A549 (cell line): Measurements from ENCODE around the gene SARM1. TPM values are rescaled to one million over a fixed set of nuclear protein-coding genes. Genes with fewer than 3 reads are reported as not detected.

Source experiments
- ATAC-seq, 2 experiments: fragments of 200-7000 bp in 1 of 2; fragments of >200 bp in 1 of 2; cut with Nextera tagmentation in 1 of 2; cut with Tn5 transposase in 1 of 2; 3 replicates each; pipeline versions ENCODE4 v1.8.0 to v1.9.1; 2018 to 2020; ENCODE audit warnings: mild to moderate bottlenecking in 1 of 2, moderate library complexity in 1 of 2
- CTCF ChIA-PET: fragments of 300-600 bp; sonication (Branson Sonifier 250); formaldehyde crosslinking; extraction: SDS; loops from one replicate; lab custom pipeline; 2021; ENCODE audit warnings: antibody characterized with exemption, inconsistent platforms; lab: Yijun Ruan, JAX
- POLR2A ChIA-PET: fragments of 350-600 bp; formaldehyde crosslinking; extraction: SDS; loops from one replicate; lab custom pipeline; 2021; ENCODE audit warnings: antibody characterized with exemption, inconsistent platforms; lab: Yijun Ruan, JAX
- DNase-seq, 2 experiments: peaks; one replicate each; pipeline versions ENCODE4 v3.0.0 to v3.0.0-alpha.2; 2011 to 2016; ENCODE audit warnings: low read depth in 1 of 2, low spot score in 1 of 2
- FAIRE-seq: peaks from 2 replicates; lab custom pipeline; 2011; peaks lifted over from hg19 to GRCh38; lab: Jason Lieb, UNC
- H3K27ac ChIP-seq, 2 experiments: fragments of >200 bp; sonication (Bioruptor Twin); formaldehyde crosslinking; 3 replicates each; pipeline ENCODE4 v1.5.1; 2016 to 2017
- H3K4me1 ChIP-seq: fragments of >200 bp; sonication (Bioruptor Twin); formaldehyde crosslinking; 3 replicates; pipeline ENCODE4 v1.6.1; 2016
- H3K4me2 ChIP-seq: fragments of >200 bp; sonication (Bioruptor Twin); formaldehyde crosslinking; 3 replicates; pipeline ENCODE4 v1.6.1; 2016
- H3K4me3 ChIP-seq: fragments of >200 bp; sonication (Bioruptor Twin); formaldehyde crosslinking; 3 replicates; pipeline ENCODE4 v1.5.1; 2016
- H3K9me3 ChIP-seq: fragments of >200 bp; sonication (Bioruptor Twin); formaldehyde crosslinking; 3 replicates; pipeline ENCODE4 v1.6.1; 2016
- BHLHE40 ChIP-seq: IDR thresholded peaks from 2 replicates; pipeline ENCODE4 v1.6.1; 2012; ENCODE audit warnings: low read depth, low read length, inconsistent platforms
- CHD2 ChIP-seq: fragments of 150-350 bp; IDR thresholded peaks from 2 replicates; pipeline ENCODE4 v1.6.1; 2014; ENCODE audit warnings: low read length; ENCODE audit not compliant: partially characterized antibody
- CHD4 ChIP-seq: fragments of 200-600 bp; sonication (generic); IDR thresholded peaks from 2 replicates; pipeline ENCODE4 v1.6.1; 2016; ENCODE audit warnings: antibody characterized with exemption, mild to moderate bottlenecking, borderline replicate concordance
- EHF ChIP-seq: fragments of 250-450 bp; sonication (Bioruptor Pico); IDR thresholded peaks from 2 replicates; pipeline ENCODE4 v1.5.0; 2020; ENCODE audit warnings: mild to moderate bottlenecking
- ESRRA ChIP-seq: fragments of 150-350 bp; IDR thresholded peaks from 2 replicates; pipeline ENCODE4 v1.6.1; 2014; ENCODE audit warnings: mild to moderate bottlenecking, low read length, borderline replicate concordance
- FOXS1 ChIP-seq: fragments of 250-450 bp; sonication (Bioruptor Pico); IDR thresholded peaks from 2 replicates; pipeline ENCODE4 v1.5.0; 2020; ENCODE audit warnings: mild to moderate bottlenecking, moderate library complexity
- HOXA7 ChIP-seq: fragments of 250-450 bp; sonication (Bioruptor Pico); IDR thresholded peaks from 2 replicates; pipeline ENCODE4 v1.5.0; 2020; ENCODE audit warnings: mild to moderate bottlenecking, moderate library complexity
- HOXB13 ChIP-seq: fragments of 250-450 bp; sonication (Bioruptor Pico); IDR thresholded peaks from 2 replicates; pipeline ENCODE4 v1.5.0; 2020; ENCODE audit warnings: low read depth, mild to moderate bottlenecking, moderate library complexity
- JUN ChIP-seq, 2 experiments: fragments of >200 bp; sonication (Bioruptor Twin); formaldehyde crosslinking; IDR thresholded peaks; 2 replicates in 1 of 2; 3 replicates in 1 of 2; pipeline ENCODE4 v1.6.1; 2016 to 2017
- JUNB ChIP-seq: fragments of >200 bp; sonication (Bioruptor Twin); formaldehyde crosslinking; IDR thresholded peaks from 2 replicates; pipeline ENCODE4 v1.6.1; 2016
- KDM5A ChIP-seq: fragments of 200-600 bp; sonication (generic); IDR thresholded peaks from 2 replicates; pipeline ENCODE4 v1.6.1; 2016; ENCODE audit warnings: antibody characterized with exemption, mild to moderate bottlenecking
- NFE2L2 ChIP-seq: fragments of 150-350 bp; conservative IDR thresholded peaks from 2 replicates; pipeline ENCODE4 v1.6.1; 2014; ENCODE audit warnings: low read length
- NR3C1 ChIP-seq: fragments of >200 bp; sonication (Bioruptor Twin); formaldehyde crosslinking; IDR thresholded peaks from 3 replicates; pipeline ENCODE4 v1.6.1; 2017
- RAD21 ChIP-seq, 2 experiments: fragments of >200 bp in 1 of 2; sonication (Bioruptor Twin) in 1 of 2; formaldehyde crosslinking in 1 of 2; IDR thresholded peaks in 1 of 2; conservative IDR thresholded peaks in 1 of 2; 2 replicates in 1 of 2; 3 replicates in 1 of 2; pipeline ENCODE4 v1.6.1; 2012 to 2018; ENCODE audit warnings: inconsistent platforms in 1 of 2
- SMC3 ChIP-seq: fragments of >200 bp; sonication (Bioruptor Twin); formaldehyde crosslinking; IDR thresholded peaks from 3 replicates; pipeline ENCODE4 v1.6.1; 2018; ENCODE audit warnings: inconsistent platforms
- TFCP2L1 ChIP-seq: fragments of 250-450 bp; sonication (Bioruptor Pico); IDR thresholded peaks from 2 replicates; pipeline ENCODE4 v1.5.0; 2021; ENCODE audit warnings: mild to moderate bottlenecking
- ZC3H11A ChIP-seq: fragments of 450-650 bp; IDR thresholded peaks from 2 replicates; pipeline ENCODE4 v1.6.1; 2014; ENCODE audit warnings: antibody characterized with exemption, mild to moderate bottlenecking
- ZFP36 ChIP-seq: fragments of 450-650 bp; IDR thresholded peaks from 2 replicates; pipeline ENCODE4 v1.6.1; 2014; ENCODE audit warnings: borderline replicate concordance; ENCODE audit not compliant: partially characterized antibody
- ZNF302 ChIP-seq: fragments of 250-450 bp; sonication (Bioruptor Pico); IDR thresholded peaks from 2 replicates; pipeline ENCODE4 v1.9.0; 2021; ENCODE audit warnings: inconsistent platforms, mild to moderate bottlenecking, moderate library complexity
- ZSCAN20 ChIP-seq: fragments of 250-450 bp; sonication (Bioruptor Pico); IDR thresholded peaks from 2 replicates; pipeline ENCODE4 v1.8.0; 2022; ENCODE audit warnings: mild to moderate bottlenecking, moderate library complexity
- WGBS: methylation state at CpG from one replicate; pipeline ENCODE4 v1.1.6; 2017; ENCODE audit errors: missing lambda C conversion rate; 5-methylcytosine and 5-hydroxymethylcytosine counted together
- polyA plus RNA-seq, 4 experiments: library from polyadenylated mRNA; depleted of rRNA in 3 of 4; stranded (reverse); fragments of >200 nt; fragmentation: RNase III in 1 of 4; extraction: RNeasy Plus Mini Kit Qiagen cat#74134 plus additional on column Dnase treatment in 1 of 4; gene quantifications; 2 replicates in 3 of 4; 3 replicates in 1 of 4; pipeline ENCODE4 v1.2.3, GENCODE V29; 2011 to 2017
- TF ChIP-seq, protein P1 (sequence below): fragments of 200-600 bp; sonication (generic); IDR thresholded peaks from 2 replicates; pipeline ENCODE4 v1.6.1; 2016; ENCODE audit warnings: antibody characterized with exemption, mild to moderate bottlenecking, moderate library complexity
- TF ChIP-seq, protein P2 (sequence below): fragments of >200 bp; sonication (Bioruptor Twin); formaldehyde crosslinking; IDR thresholded peaks from 2 replicates; pipeline ENCODE4 v1.6.1; 2016
- TF ChIP-seq, protein P3 (sequence below): IDR thresholded peaks from 2 replicates; pipeline ENCODE4 v1.6.1; 2012; ENCODE audit warnings: low read depth, borderline replicate concordance
- TF ChIP-seq, protein P4 (sequence below): fragments of 250-450 bp; sonication (Bioruptor Pico); IDR thresholded peaks from 2 replicates; pipeline ENCODE4 v1.5.0; 2020; ENCODE audit warnings: low read depth, mild to moderate bottlenecking, moderate library complexity
- TF ChIP-seq, protein P5 (sequence below): fragments of 450-650 bp; IDR thresholded peaks from 2 replicates; pipeline ENCODE4 v1.6.1; 2014; ENCODE audit warnings: antibody characterized with exemption
- TF ChIP-seq, protein P6 (sequence below): fragments of >200 bp; sonication (Bioruptor Twin); formaldehyde crosslinking; IDR thresholded peaks from 3 replicates; pipeline ENCODE4 v1.6.1; 2016

Gene SARM1
- polyA plus RNA-seq, 2 of the 4 experiments (the other 2 are of a cell fraction), result 4.0 to 6.9 TPM

DNA sequence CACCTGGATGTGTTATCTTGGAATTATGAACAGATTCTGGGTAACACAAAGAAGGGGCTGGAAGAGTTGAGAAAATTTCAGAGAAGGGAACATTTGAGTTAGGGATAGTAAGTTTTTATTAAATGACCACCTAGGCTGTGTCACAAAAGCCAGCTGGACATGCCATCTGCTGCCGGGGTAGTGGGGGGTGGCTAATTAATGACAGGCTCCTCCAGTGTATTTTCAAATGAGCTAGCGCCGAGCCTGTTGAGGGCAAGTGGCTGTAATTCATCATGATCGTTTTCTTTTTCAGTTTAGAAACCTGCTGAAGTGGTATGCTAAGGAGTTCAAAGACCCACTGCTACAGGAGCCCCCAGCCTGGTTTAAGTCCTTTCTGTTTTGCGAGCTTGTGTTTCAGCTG, 46.3 kb upstream of the SARM1 start:
- ChIA-PET CTCF (interaction anchor here (1.0 to 2.6 kb wide), 9 partner anchors 10 to 96 kb away, joined by 3 to 17 read pairs (median 4); partner anchors contain the start of genes IFT20 and TNFAIP1), POLR2A (interaction anchor here (0.9 to 1.4 kb wide), 3 partner anchors 10 to 74 kb away, joined by 3 to 5 read pairs (median 3); partner anchors contain the start of genes IFT20, POLDIP2 and TNFAIP1)
- no peak for FAIRE-seq
- peaks cover 51% of the 10 kb centered on the region for H3K4me1 ChIP-seq
- 90% methylated on average over 5 of the region's 5 CpGs for WGBS
- H3K4me2 ChIP-seq, result peak overlapping the region; percentile 64
- H3K4me3 ChIP-seq, result no peak overlapping the region
- no peak for DNase-seq
- no peak for ATAC-seq
- H3K27ac ChIP-seq, result peak overlapping the region; percentile 62 to 85; a peak in 5 of 6 replicates
- TF ChIP-seq JUN (IDR thresholded peaks at IDR 0.05) (no peak), RAD21 (conservative IDR thresholded peaks at IDR 0.05 in 1 of 2, IDR thresholded peaks at IDR 0.05 in 1 of 2) (no peak), ZC3H11A (no peak), ZNF302 (CRISPR knock-in tag) (no peak), ZSCAN20 (CRISPR knock-in tag) (no peak), ESRRA (no peak), CHD4 (no peak), CHD2 (no peak), KDM5A (no peak), TFCP2L1 (no peak), EHF (CRISPR knock-in tag) (no peak), NR3C1 (no peak)
- TF ChIP-seq, protein P1, sequence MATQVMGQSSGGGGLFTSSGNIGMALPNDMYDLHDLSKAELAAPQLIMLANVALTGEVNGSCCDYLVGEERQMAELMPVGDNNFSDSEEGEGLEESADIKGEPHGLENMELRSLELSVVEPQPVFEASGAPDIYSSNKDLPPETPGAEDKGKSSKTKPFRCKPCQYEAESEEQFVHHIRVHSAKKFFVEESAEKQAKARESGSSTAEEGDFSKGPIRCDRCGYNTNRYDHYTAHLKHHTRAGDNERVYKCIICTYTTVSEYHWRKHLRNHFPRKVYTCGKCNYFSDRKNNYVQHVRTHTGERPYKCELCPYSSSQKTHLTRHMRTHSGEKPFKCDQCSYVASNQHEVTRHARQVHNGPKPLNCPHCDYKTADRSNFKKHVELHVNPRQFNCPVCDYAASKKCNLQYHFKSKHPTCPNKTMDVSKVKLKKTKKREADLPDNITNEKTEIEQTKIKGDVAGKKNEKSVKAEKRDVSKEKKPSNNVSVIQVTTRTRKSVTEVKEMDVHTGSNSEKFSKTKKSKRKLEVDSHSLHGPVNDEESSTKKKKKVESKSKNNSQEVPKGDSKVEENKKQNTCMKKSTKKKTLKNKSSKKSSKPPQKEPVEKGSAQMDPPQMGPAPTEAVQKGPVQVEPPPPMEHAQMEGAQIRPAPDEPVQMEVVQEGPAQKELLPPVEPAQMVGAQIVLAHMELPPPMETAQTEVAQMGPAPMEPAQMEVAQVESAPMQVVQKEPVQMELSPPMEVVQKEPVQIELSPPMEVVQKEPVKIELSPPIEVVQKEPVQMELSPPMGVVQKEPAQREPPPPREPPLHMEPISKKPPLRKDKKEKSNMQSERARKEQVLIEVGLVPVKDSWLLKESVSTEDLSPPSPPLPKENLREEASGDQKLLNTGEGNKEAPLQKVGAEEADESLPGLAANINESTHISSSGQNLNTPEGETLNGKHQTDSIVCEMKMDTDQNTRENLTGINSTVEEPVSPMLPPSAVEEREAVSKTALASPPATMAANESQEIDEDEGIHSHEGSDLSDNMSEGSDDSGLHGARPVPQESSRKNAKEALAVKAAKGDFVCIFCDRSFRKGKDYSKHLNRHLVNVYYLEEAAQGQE, result no peak
- no peaks in the 10 kb centered on the region for H3K9me3 ChIP-seq

DNA sequence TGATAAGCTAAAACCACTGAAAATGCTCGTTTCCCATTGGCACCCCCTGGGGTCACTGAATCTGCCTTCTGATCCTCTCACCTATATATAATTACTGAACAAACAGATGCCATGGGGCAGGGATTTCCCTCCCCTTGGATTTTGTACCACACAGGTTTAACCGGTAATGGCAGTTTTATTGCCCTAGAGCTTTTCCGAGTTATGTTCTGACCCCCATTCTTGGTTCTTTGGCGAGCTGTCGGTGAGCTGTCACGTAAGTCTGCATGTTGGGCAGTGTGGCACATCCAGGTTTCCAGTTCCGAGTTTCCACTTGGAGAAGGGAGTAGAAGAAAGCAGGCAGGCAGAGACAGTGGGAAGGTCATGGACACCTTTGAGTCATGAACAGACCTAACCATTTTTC, 45.4 kb upstream of the SARM1 start:
- no peaks in the 10 kb centered on the region for H3K9me3 ChIP-seq
- ATAC-seq (no peak), FAIRE-seq (no peak), DNase-seq (no peak)
- H3K4me1 ChIP-seq, result peaks cover 42% of the 10 kb centered on the region
- H3K27ac ChIP-seq, result peak overlapping the region in 1 of 2 experiments; percentile 24; a peak in 1 of 6 replicates
- ChIA-PET CTCF (interaction anchor here (0.8 to 2.6 kb wide), 12 partner anchors 9 to 97 kb away, joined by 3 to 17 read pairs (median 4); partner anchors contain the start of genes IFT20 and TNFAIP1), POLR2A (interaction anchor here (0.9 kb wide), 2 partner anchors 31 to 74 kb away, joined by 3 read pairs; partner anchors contain the start of gene POLDIP2)
- WGBS, result 85% methylated on average over 7 of the region's 7 CpGs
- no peak overlapping the region for H3K4me3 ChIP-seq
- no peak overlapping the region for H3K4me2 ChIP-seq
- TF ChIP-seq CHD4 (no peak), HOXA7 (CRISPR knock-in tag) (no peak), ZFP36 (no peak), SMC3 (no peak), KDM5A (no peak), BHLHE40 (no peak), HOXB13 (CRISPR knock-in tag) (no peak), NFE2L2 (no peak), FOXS1 (no peak), JUNB (no peak)
- TF ChIP-seq, protein P2, sequence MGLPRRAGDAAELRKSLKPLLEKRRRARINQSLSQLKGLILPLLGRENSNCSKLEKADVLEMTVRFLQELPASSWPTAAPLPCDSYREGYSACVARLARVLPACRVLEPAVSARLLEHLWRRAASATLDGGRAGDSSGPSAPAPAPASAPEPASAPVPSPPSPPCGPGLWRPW, result no peak
- TF ChIP-seq, protein P3, sequence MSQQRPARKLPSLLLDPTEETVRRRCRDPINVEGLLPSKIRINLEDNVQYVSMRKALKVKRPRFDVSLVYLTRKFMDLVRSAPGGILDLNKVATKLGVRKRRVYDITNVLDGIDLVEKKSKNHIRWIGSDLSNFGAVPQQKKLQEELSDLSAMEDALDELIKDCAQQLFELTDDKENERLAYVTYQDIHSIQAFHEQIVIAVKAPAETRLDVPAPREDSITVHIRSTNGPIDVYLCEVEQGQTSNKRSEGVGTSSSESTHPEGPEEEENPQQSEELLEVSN, result no peak
- TF ChIP-seq, protein P4, sequence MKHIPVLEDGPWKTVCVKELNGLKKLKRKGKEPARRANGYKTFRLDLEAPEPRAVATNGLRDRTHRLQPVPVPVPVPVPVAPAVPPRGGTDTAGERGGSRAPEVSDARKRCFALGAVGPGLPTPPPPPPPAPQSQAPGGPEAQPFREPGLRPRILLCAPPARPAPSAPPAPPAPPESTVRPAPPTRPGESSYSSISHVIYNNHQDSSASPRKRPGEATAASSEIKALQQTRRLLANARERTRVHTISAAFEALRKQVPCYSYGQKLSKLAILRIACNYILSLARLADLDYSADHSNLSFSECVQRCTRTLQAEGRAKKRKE (CRISPR knock-in tag), result no peak
- TF ChIP-seq, protein P5, sequence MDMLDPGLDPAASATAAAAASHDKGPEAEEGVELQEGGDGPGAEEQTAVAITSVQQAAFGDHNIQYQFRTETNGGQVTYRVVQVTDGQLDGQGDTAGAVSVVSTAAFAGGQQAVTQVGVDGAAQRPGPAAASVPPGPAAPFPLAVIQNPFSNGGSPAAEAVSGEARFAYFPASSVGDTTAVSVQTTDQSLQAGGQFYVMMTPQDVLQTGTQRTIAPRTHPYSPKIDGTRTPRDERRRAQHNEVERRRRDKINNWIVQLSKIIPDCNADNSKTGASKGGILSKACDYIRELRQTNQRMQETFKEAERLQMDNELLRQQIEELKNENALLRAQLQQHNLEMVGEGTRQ, result no peak
- TF ChIP-seq, protein P6, sequence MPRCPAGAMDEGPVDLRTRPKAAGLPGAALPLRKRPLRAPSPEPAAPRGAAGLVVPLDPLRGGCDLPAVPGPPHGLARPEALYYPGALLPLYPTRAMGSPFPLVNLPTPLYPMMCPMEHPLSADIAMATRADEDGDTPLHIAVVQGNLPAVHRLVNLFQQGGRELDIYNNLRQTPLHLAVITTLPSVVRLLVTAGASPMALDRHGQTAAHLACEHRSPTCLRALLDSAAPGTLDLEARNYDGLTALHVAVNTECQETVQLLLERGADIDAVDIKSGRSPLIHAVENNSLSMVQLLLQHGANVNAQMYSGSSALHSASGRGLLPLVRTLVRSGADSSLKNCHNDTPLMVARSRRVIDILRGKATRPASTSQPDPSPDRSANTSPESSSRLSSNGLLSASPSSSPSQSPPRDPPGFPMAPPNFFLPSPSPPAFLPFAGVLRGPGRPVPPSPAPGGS, result no peak
